H1 (cell line): ENCODE data around the gene SPTB. TPM values are rescaled to one million over a fixed set of nuclear protein-coding genes. Genes with fewer than 3 reads are reported as not detected.

Experiments used
- CTCF ChIA-PET: fragments of 300-600 bp; sonication (Branson Sonifier 250); formaldehyde crosslinking; loops from one replicate; lab custom pipeline; 2021; ENCODE audit not compliant: partially characterized antibody; lab: Charles Lee
- POLR2A ChIA-PET: fragments of 300-600 bp; sonication (Branson Sonifier 250); formaldehyde crosslinking; loops from one replicate; lab custom pipeline; 2021; ENCODE audit warnings: inconsistent platforms; ENCODE audit not compliant: partially characterized antibody; lab: Charles Lee
- DNase-seq, 2 experiments: peaks; one replicate each; pipeline versions ENCODE4 v3.0.0 to v3.0.0-alpha.2; 2010 to 2022; ENCODE audit warnings: low spot score in 2 of 2, low read depth in 1 of 2, mixed read lengths in 1 of 2
- FAIRE-seq: peaks from 2 replicates; lab custom pipeline; 2011; peaks lifted over from hg19 to GRCh38; lab: Jason Lieb, UNC
- H2AFZ ChIP-seq: 2 replicates; pipeline ENCODE4 v1.8.1; 2012; ENCODE audit warnings: low read length, inconsistent platforms
- H2AK5ac ChIP-seq: 2 replicates; pipeline ENCODE4 v1.6.1; 2013; ENCODE audit warnings: low read depth, low read length
- H2BK120ac ChIP-seq: replicated peaks from 2 replicates; pipeline ENCODE3; 2013; ENCODE audit warnings: low read depth, low read length, inconsistent platforms
- H2BK12ac ChIP-seq: 2 replicates; pipeline ENCODE4 v1.6.1; 2013; ENCODE audit warnings: low read depth, low read length
- H2BK15ac ChIP-seq: 2 replicates; pipeline ENCODE4 v1.6.1; 2013; ENCODE audit warnings: low read length
- H2BK20ac ChIP-seq: 2 replicates; pipeline ENCODE4 v1.6.1; 2013; ENCODE audit warnings: low read length
- H2BK5ac ChIP-seq: 2 replicates; pipeline ENCODE4 v1.6.1; 2013; ENCODE audit warnings: low read depth, low read length
- H3K14ac ChIP-seq: 2 replicates; pipeline ENCODE4 v1.6.1; 2013; ENCODE audit warnings: inconsistent platforms; ENCODE audit not compliant: insufficient read length
- H3K18ac ChIP-seq: 2 replicates; pipeline ENCODE4 v1.6.1; 2013; ENCODE audit warnings: low read length; ENCODE audit errors: extremely low read depth
- H3K23ac ChIP-seq: 2 replicates; pipeline ENCODE4 v1.6.1; 2013; ENCODE audit warnings: inconsistent platforms; ENCODE audit not compliant: insufficient read length
- H3K23me2 ChIP-seq: 2 replicates; pipeline ENCODE4 v1.6.1; 2013; ENCODE audit warnings: low read depth, low read length
- H3K27ac ChIP-seq: 2 replicates; pipeline ENCODE4 v1.6.1; 2011; ENCODE audit warnings: low read depth, low read length, inconsistent platforms
- H3K27me3 ChIP-seq, 4 experiments: replicated peaks in 1 of 4; 1 replicate in 1 of 4; 2 replicates in 3 of 4; pipeline versions ENCODE4 v1.6.1 to v1.8.1; 2011 to 2013; ENCODE audit warnings: low read length in 3 of 4, mild to moderate bottlenecking in 3 of 4, inconsistent platforms in 2 of 4, mixed read lengths in 2 of 4, moderate library complexity in 1 of 4; ENCODE audit not compliant: control insufficient read depth in 3 of 4, insufficient read depth in 3 of 4; ENCODE audit errors: extremely low read depth in 1 of 4
- H3K36me3 ChIP-seq, 4 experiments: 2 replicates each; pipeline versions ENCODE4 v1.6.1 to v1.8.1; 2011 to 2013; ENCODE audit warnings: mild to moderate bottlenecking in 4 of 4, low read length in 3 of 4, moderate library complexity in 2 of 4, control low read depth in 1 of 4, inconsistent platforms in 1 of 4; ENCODE audit not compliant: insufficient read depth in 4 of 4, control insufficient read depth in 2 of 4
- H3K4ac ChIP-seq: replicated peaks from 2 replicates; pipeline ENCODE3; 2013; ENCODE audit warnings: low read length, low read depth, mixed read lengths, inconsistent platforms; ENCODE audit not compliant: insufficient read length
- H3K4me1 ChIP-seq, 4 experiments: replicated peaks in 1 of 4; 1 replicate in 1 of 4; 2 replicates in 3 of 4; pipeline versions ENCODE4 v1.6.1 to v1.8.1; 2011 to 2013; ENCODE audit warnings: low read length in 3 of 4, inconsistent platforms in 2 of 4, mixed read lengths in 1 of 4; ENCODE audit not compliant: insufficient read depth in 4 of 4, control insufficient read depth in 3 of 4
- H3K4me2 ChIP-seq, 2 experiments: 2 replicates each; pipeline versions ENCODE4 v1.6.1 to v1.8.1; 2011 to 2013; ENCODE audit warnings: low read depth in 2 of 2, low read length in 2 of 2, control low read depth in 1 of 2, inconsistent platforms in 1 of 2, mild to moderate bottlenecking in 1 of 2; ENCODE audit not compliant: insufficient read depth in 1 of 2
- H3K4me3 ChIP-seq, 4 experiments: fragments of 200-600, 300-600 bp in 1 of 4; sonication (generic), shearing (Covaris generic), sonication (Bioruptor Twin) in 1 of 4; 2 replicates each; pipeline versions ENCODE4 v1.5.1 to v1.8.1; 2011 to 2016; ENCODE audit warnings: low read length in 4 of 4, low read depth in 3 of 4, control low read depth in 2 of 4, inconsistent platforms in 2 of 4, mild to moderate bottlenecking in 2 of 4, mixed read lengths in 1 of 4, moderate library complexity in 1 of 4; ENCODE audit not compliant: insufficient read depth in 2 of 4; ENCODE audit errors: extremely low read depth in 1 of 4
- H3K56ac ChIP-seq: replicated peaks from 2 replicates; pipeline ENCODE3; 2013; ENCODE audit warnings: low read depth, mild to moderate bottlenecking, mixed read lengths, low read length, inconsistent platforms; ENCODE audit not compliant: insufficient read length
- H3K79me1 ChIP-seq: 2 replicates; pipeline ENCODE4 v1.6.1; 2013; ENCODE audit warnings: low read depth, low read length, control low read depth
- H3K79me2 ChIP-seq, 2 experiments: 2 replicates each; pipeline versions ENCODE4 v1.6.1 to v1.8.1; 2012 to 2013; ENCODE audit warnings: low read length in 2 of 2, mild to moderate bottlenecking in 2 of 2, inconsistent platforms in 1 of 2; ENCODE audit not compliant: insufficient read depth in 2 of 2, control insufficient read depth in 1 of 2
- H3K9ac ChIP-seq, 4 experiments: replicated peaks in 1 of 4; 1 replicate in 1 of 4; 2 replicates in 3 of 4; pipeline versions ENCODE4 v1.6.1 to v1.8.1; 2011 to 2013; ENCODE audit warnings: low read depth in 3 of 4, low read length in 3 of 4, control low read depth in 2 of 4, mild to moderate bottlenecking in 2 of 4, moderate library complexity in 2 of 4, inconsistent platforms in 1 of 4; ENCODE audit errors: extremely low read depth in 1 of 4
- H3K9me3 ChIP-seq, 2 experiments: 2 replicates each; pipeline versions ENCODE4 v1.6.1 to v1.8.1; 2012 to 2013; ENCODE audit warnings: mild to moderate bottlenecking in 2 of 2, moderate library complexity in 2 of 2, control low read depth in 1 of 2, inconsistent platforms in 1 of 2, low read depth in 1 of 2, low read length in 1 of 2, mixed read lengths in 1 of 2; ENCODE audit not compliant: insufficient read depth in 2 of 2
- H4K20me1 ChIP-seq, 2 experiments: replicated peaks in 1 of 2; 2 replicates each; pipeline versions ENCODE3 to v1.8.1; 2011 to 2013; ENCODE audit warnings: inconsistent platforms in 2 of 2, low read length in 2 of 2, mild to moderate bottlenecking in 1 of 2; ENCODE audit not compliant: insufficient read depth in 2 of 2, control insufficient read depth in 1 of 2
- H4K5ac ChIP-seq: 2 replicates; pipeline ENCODE4 v1.6.1; 2013; ENCODE audit warnings: low read length, low read depth, mixed read lengths, inconsistent platforms; ENCODE audit not compliant: insufficient read length
- H4K8ac ChIP-seq: 2 replicates; pipeline ENCODE4 v1.8.0; 2013; ENCODE audit warnings: mild to moderate bottlenecking, moderate library complexity, low read length, inconsistent platforms; ENCODE audit not compliant: insufficient read depth; ENCODE audit errors: extremely low read depth
- H4K91ac ChIP-seq: replicated peaks from 2 replicates; pipeline ENCODE3; 2013; ENCODE audit warnings: low read length, mixed read lengths, inconsistent platforms; ENCODE audit not compliant: insufficient read length
- BRCA1 ChIP-seq: IDR thresholded peaks from 2 replicates; pipeline ENCODE4 v1.6.1; 2012; ENCODE audit warnings: low read depth, low read length, improper control_type of control experiment
- CBX5 ChIP-seq: fragments of 300-800, 300-1000 bp; sonication (generic); IDR thresholded peaks from 2 replicates; pipeline ENCODE4 v1.7.1; 2016; ENCODE audit warnings: antibody characterized with exemption, low read length, low read depth
- CEBPB ChIP-seq: IDR thresholded peaks from 2 replicates; pipeline ENCODE4 v1.6.1; 2012; ENCODE audit warnings: low read depth, low read length
- HDAC6 ChIP-seq: IDR thresholded peaks from one replicate; pipeline ENCODE4 v1.7.1; 2012; ENCODE audit warnings: low read depth, mild to moderate bottlenecking, inconsistent platforms, low read length, moderate library complexity
- KDM5A ChIP-seq: fragments of 200-600 bp; IDR thresholded peaks from 2 replicates; pipeline ENCODE4 v1.7.1; 2012; ENCODE audit warnings: mild to moderate bottlenecking, low read length, inconsistent platforms, mixed read lengths
- POLR2A ChIP-seq, 2 experiments: IDR thresholded peaks; 1 replicate in 1 of 2; 2 replicates in 1 of 2; pipeline ENCODE4 v1.6.1; 2011; ENCODE audit warnings: low read depth in 2 of 2, low read length in 2 of 2, mild to moderate bottlenecking in 2 of 2; ENCODE audit errors: control extremely low read depth in 1 of 2
- POLR2AphosphoS5 ChIP-seq: IDR thresholded peaks from 2 replicates; pipeline ENCODE4 v1.6.1; 2011; ENCODE audit warnings: low read depth, low read length
- POU5F1 ChIP-seq: IDR thresholded peaks from 2 replicates; pipeline ENCODE4 v1.6.1; 2011; ENCODE audit warnings: low read depth, mild to moderate bottlenecking, low read length, moderate library complexity
- RNF2 ChIP-seq: fragments of 200-900, 300-1000 bp; sonication (generic); IDR thresholded peaks from 2 replicates; pipeline ENCODE4 v1.7.1; 2016; ENCODE audit warnings: borderline replicate concordance, low read depth, mild to moderate bottlenecking, antibody characterized with exemption, low read length; ENCODE audit not compliant: poor library complexity, severe bottlenecking; ENCODE audit errors: missing control alignments
- TAF7 ChIP-seq: optimal IDR thresholded peaks from 2 replicates; pipeline ENCODE3; 2011; ENCODE audit warnings: low read depth, mild to moderate bottlenecking, inconsistent platforms, low read length, moderate library complexity, borderline replicate concordance
- TCF12 ChIP-seq: IDR thresholded peaks from 2 replicates; pipeline ENCODE4 v1.6.1; 2011; ENCODE audit warnings: low read depth, mild to moderate bottlenecking, low read length
- WGBS, 2 experiments: shearing (Covaris generic) in 1 of 2; methylation state at CpG; one replicate each; pipeline versions ENCODE4 v1.1.6 to v1.1.7; 2013 to 2015; ENCODE audit warnings: low lambda C conversion rate in 2 of 2, mixed read lengths in 2 of 2, inconsistent platforms in 1 of 2, low coverage in 1 of 2, missing lambda C conversion rate in 1 of 2; ENCODE audit not compliant: insufficient replicate concordance in 2 of 2, insufficient coverage in 1 of 2, insufficient read length in 1 of 2; ENCODE audit errors: extremely low coverage in 1 of 2, missing lambda C conversion rate in 1 of 2; 5-methylcytosine and 5-hydroxymethylcytosine counted together
- polyA plus RNA-seq, 7 experiments: library from polyadenylated mRNA; depleted of rRNA in 3 of 7; stranded (reverse) in 5 of 7; unstranded in 2 of 7; fragments of >200 nt in 5 of 7; fragments of 200-250 nt in 2 of 7; gene quantifications; 1 replicate in 5 of 7; 2 replicates in 1 of 7; 4 replicates in 1 of 7; pipeline versions ENCODE4 v1.2.1 to v1.2.3, GENCODE V29; 2011 to 2013; ENCODE audit warnings: missing spikeins in 2 of 7, mixed read lengths in 2 of 7
- total RNA-seq: library from RNA; stranded (reverse); fragmentation: NEBNext Ultra II Directional; extraction: Animal tissue kit (Norgen Biotek cat#: 25700); gene quantifications from 2 replicates; pipeline ENCODE4 v1.2.1, GENCODE V29; 2021
- TF ChIP-seq, protein P1 (sequence below): IDR thresholded peaks from 2 replicates; pipeline ENCODE4 v1.6.1; 2012; ENCODE audit warnings: low read length, inconsistent platforms

SPTB gene
- total and polyA plus RNA-seq, 2 of the 8 experiments (the other 6 are each of a cell fraction or from before 2014, with no cell fraction given): 0.30 to 2.4 TPM

DNA sequence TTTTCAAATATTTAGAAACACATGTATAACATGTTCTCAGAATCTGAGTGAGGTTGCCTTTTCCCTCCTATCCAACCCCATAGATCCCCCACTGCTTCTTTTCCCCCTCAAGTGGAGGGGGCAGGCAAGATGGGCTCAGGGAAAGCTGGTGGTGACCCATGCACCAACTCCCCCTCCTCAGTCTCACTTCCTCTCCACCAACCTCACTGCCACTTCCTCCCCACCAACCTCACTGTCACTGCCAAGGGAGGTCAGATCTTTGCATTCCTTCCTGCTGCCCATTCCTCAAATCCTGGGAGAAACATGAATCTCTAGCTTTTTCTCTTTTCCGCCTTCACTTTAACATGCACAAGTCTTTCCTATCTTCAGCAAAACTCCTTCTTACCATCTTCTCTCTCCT lies 48.7 kb downstream of the SPTB start:
- H3K4me2 ChIP-seq: no peak overlapping the region
- no peak overlapping the region for H3K18ac ChIP-seq
- H2BK20ac ChIP-seq: no peak overlapping the region
- no peak overlapping the region for H2BK5ac ChIP-seq
- H2BK12ac ChIP-seq: peak overlapping the region; percentile 52; the same call in 1 of the 2 replicates
- no peak overlapping the region for H4K91ac ChIP-seq
- no peak overlapping the region for H2BK120ac ChIP-seq
- peaks cover 0 to 5% (median 2%) of the 10 kb centered on the region in 4 experiments; a peak in 4 of 7 replicates for H3K4me1 ChIP-seq
- no peak overlapping the region for H2AK5ac ChIP-seq
- no peak overlapping the region for H3K56ac ChIP-seq
- H3K23me2 ChIP-seq: no peaks in the 10 kb centered on the region
- no peaks in the 10 kb centered on the region for H3K36me3 ChIP-seq
- no peak overlapping the region for H3K14ac ChIP-seq
- H4K8ac ChIP-seq: no peak overlapping the region
- ChIA-PET CTCF (interaction anchor here (1.1 to 12.1 kb wide), 8 partner anchors 8 to 106 kb away, joined by 3 to 243 read pairs (median 6); partner anchors contain the start of gene SPTB), POLR2A (interaction anchor here (1.1 kb wide), 1 partner anchor 14 kb away, joined by 3 read pairs; no protein-coding TSS in a partner anchor)
- H3K79me2 ChIP-seq: no peaks in the 10 kb centered on the region
- H3K9me3 ChIP-seq: no peaks in the 10 kb centered on the region
- no peak overlapping the region for H3K9ac ChIP-seq
- no peaks in the 10 kb centered on the region for H3K79me1 ChIP-seq
- no peak overlapping the region for H2AFZ ChIP-seq
- H4K20me1 ChIP-seq: no peaks in the 10 kb centered on the region
- no peak overlapping the region for H3K4me3 ChIP-seq
- DNase-seq (no peak), FAIRE-seq (no peak)
- H3K4ac ChIP-seq: no peak overlapping the region
- no peaks in the 10 kb centered on the region for H3K27me3 ChIP-seq
- no peak overlapping the region for H4K5ac ChIP-seq
- H3K23ac ChIP-seq: no peak overlapping the region
- WGBS, 2 experiments: 94% methylated on average over 1 of the region's 1 CpG; no CpG with 5 or more reads in 1 of the 2 experiments
- H2BK15ac ChIP-seq: peak overlapping the region; percentile 53; the same call in 1 of the 2 replicates
- no peak overlapping the region for H3K27ac ChIP-seq
- TF ChIP-seq, protein P1, sequence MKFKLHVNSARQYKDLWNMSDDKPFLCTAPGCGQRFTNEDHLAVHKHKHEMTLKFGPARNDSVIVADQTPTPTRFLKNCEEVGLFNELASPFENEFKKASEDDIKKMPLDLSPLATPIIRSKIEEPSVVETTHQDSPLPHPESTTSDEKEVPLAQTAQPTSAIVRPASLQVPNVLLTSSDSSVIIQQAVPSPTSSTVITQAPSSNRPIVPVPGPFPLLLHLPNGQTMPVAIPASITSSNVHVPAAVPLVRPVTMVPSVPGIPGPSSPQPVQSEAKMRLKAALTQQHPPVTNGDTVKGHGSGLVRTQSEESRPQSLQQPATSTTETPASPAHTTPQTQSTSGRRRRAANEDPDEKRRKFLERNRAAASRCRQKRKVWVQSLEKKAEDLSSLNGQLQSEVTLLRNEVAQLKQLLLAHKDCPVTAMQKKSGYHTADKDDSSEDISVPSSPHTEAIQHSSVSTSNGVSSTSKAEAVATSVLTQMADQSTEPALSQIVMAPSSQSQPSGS: no peak
- TF ChIP-seq CBX5 (no peak), TAF7 (no peak), CEBPB (no peak), POLR2AphosphoS5 (no peak), RNF2 (no peak), POLR2A (IDR thresholded peaks at IDR 0.05; ENCODE audit: control extremely low read depth in 1 of 2, low read depth in 2 of 2, low read length in 2 of 2) (no peak), TCF12 (no peak), BRCA1 (no peak), KDM5A (no peak), POU5F1 (no peak), HDAC6 (no peak)
